KOPT-K1 (cell line): ENCODE data around the gene SNAPC4.

ENCODE experiments used
- H3K27ac ChIP-seq: fragments of 200-600 bp; sonication (generic); 2 replicates; pipeline ENCODE4 v1.5.1; 2016; ENCODE audit warnings: antibody characterized with exemption, mild to moderate bottlenecking, low read depth, low read length; ENCODE audit not compliant: poor library complexity, severe bottlenecking
- H3K36me3 ChIP-seq: fragments of 200-600 bp; sonication (generic); 2 replicates; pipeline ENCODE4 v1.5.1; 2017; ENCODE audit warnings: antibody characterized with exemption, mild to moderate bottlenecking, low read length, moderate library complexity; ENCODE audit not compliant: insufficient read depth
- H3K9me3 ChIP-seq: fragments of 200-600 bp; sonication (generic); 2 replicates; pipeline ENCODE4 v1.5.1; 2017; ENCODE audit warnings: antibody characterized with exemption, low read length, mild to moderate bottlenecking; ENCODE audit not compliant: insufficient read depth, poor library complexity, severe bottlenecking

SNAPC4 gene

DNA sequence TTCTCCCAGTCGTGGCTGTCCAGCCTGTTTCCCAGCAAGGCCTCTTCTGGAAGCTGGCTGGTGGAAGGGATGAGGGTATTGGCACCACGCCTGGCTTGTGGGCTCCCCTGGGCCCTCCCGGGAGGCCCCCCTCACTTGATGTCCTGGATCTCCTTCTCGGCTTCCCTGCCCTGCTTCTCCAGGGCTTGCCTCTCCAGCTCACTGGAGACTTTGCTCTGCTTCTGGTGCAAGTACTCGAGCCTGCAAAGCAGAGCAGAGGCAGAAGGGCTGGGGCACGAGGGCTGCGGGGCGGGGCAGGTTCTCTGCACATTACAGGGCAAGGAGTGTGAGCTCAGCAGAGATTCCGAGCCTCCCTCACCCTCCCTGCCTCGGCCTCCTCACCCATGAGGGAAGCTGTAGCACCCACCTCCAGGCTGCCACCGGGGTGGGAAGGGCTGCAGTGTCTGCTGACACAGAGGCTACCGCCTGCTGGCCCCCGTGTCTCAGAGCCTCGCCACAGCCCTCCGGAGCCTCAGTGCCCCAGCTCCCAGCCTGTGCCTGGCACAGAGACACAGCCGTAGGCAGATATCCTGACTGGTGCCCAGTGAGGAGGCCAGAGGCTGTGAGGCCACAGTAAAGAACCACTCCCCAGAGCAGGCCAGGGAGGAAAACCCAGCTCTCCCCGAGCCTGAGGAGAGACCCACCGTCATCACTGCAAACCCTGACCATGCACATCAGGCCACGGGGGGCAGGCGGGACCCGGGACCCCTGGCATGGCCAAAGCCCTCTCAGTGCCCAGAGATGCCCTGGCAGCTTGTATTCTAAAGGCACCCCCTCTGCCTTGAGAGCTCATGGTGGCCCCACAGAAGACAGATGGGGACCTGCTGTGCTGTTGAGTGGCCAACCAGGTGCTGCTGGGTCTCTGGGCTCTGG, 7.2 kb downstream of the SNAPC4 start:
- Histone ChIP-seq H3K9me3 (no peaks in the 10 kb centered on the region), H3K27ac (no peak overlapping the region), H3K36me3 (peaks cover 87% of the 10 kb centered on the region)

DNA sequence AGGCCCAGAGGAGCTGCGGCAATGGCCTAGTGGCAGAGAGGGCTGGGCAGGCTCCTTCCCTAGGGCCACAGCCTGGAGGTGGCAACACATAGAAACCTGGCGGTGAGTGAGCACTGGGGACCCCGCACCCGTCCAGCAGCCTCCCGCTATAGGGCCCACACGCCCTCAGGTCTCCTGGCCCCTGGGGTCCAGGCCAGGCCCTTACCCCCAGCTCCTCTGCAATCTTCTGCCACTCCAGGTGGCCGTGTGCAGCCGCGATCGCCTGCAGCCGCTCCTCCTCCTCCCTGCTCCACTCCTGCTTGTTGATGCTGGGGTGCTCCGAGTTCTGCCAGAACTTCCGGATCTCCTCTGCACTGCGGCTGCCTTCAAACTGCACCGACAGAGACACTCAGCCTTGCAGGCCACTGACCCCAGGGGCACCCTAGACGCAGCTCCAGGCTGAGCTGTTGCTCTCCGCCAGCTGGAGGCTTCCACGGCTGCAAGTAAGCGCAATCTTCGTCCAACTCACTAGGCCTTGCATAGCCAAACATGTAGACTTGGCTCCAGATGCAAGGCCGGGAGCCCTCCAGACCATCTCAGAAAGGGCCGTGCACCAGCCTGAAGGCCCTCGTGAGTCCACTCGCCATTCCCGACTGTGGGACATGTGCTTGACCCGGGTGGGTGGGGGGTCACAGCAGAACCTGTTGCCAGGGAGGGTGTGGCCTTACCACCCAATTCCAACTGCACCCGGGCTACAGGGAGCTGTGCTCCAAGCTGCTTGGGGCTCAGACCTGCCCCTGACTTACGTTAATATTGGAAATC, 8.0 kb downstream of the SNAPC4 start:
- no peaks in the 10 kb centered on the region for H3K9me3 ChIP-seq
- H3K27ac ChIP-seq, result no peak overlapping the region
- peaks cover 90% of the 10 kb centered on the region for H3K36me3 ChIP-seq

GRCh38 chr9:136389396-136389795, 10.6 kb downstream of the SNAPC4 start:
- Histone ChIP-seq H3K9me3 (no peaks in the 10 kb centered on the region), H3K36me3 (peaks cover 73% of the 10 kb centered on the region), H3K27ac (no peak overlapping the region)

- no peaks in the 10 kb centered on the region for H3K9me3 ChIP-seq
- H3K27ac ChIP-seq, result no peak overlapping the region
- H3K36me3 ChIP-seq, result peaks cover 73% of the 10 kb centered on the region
Measured at GRCh38 chr9:136387217-136387616, 12.8 kb downstream of the SNAPC4 start.

- no peak overlapping the region for H3K27ac ChIP-seq
Measured at GRCh38 chr9:136386018-136386417, 14.0 kb downstream of the SNAPC4 start.

GRCh38 chr9:136385015-136385414, 15.0 kb downstream of the SNAPC4 start:
- no peaks in the 10 kb centered on the region for H3K9me3 ChIP-seq
- peaks cover 76% of the 10 kb centered on the region for H3K36me3 ChIP-seq
- H3K27ac ChIP-seq, result no peak overlapping the region

More at GRCh38 chr9:136386018-136386417, 14.0 kb downstream of the SNAPC4 start:
- peaks cover 73% of the 10 kb centered on the region for H3K36me3 ChIP-seq
- H3K9me3 ChIP-seq, result no peaks in the 10 kb centered on the region

DNA sequence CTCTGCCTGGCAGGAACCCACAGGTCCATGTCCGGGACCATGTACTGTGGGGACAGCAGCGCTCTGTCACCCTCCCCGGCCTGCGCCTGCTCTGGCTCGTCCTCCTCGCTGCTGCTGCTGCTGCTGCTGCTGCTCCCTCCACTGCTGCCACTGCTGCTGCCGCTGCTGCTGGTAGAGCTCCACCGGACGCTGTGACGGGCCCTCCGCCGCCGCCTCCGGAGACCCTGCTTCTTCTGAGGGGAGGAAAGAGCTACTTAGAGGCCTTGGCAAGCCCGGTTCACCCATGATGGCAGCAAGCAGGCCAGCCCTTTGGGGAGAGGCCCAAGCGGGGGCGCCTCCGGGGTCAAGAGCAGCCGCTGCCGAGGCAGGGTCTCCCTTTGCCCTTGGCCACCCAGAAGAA, 16.5 kb downstream of the SNAPC4 start:
- H3K9me3 ChIP-seq, result no peaks in the 10 kb centered on the region
- peaks cover 74% of the 10 kb centered on the region for H3K36me3 ChIP-seq

GRCh38 chr9:136381966-136382513, 17.9 kb downstream of the SNAPC4 start:
- Histone ChIP-seq H3K9me3 (no peaks in the 10 kb centered on the region), H3K27ac (no peak overlapping the region), H3K36me3 (peaks cover 65% of the 10 kb centered on the region; the same call in 1 of the 2 replicates)

More for the DNA sequence above, 16.5 kb downstream of the SNAPC4 start:
- no peak overlapping the region for H3K27ac ChIP-seq

DNA sequence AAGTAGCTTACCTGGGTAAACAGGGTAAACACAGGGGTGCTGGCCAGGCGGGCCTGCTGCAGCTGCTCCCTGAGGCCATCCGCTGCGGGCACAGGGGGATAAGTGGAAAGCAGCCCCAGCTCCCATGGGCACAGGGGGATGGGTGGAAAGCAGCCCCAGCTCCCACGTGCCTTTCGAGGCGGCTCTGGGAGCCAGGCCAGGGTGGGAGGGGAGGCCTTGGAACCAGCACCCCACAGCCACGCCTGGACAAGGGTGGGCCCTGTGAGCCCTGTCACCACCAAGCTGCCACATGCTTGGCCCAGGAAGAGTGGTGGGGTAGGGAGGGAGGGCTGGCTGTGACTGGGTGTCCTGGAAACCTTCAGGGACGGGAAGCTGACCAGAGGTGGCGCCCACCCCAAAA, 18.7 kb downstream of the SNAPC4 start:
- Histone ChIP-seq H3K36me3 (peaks cover 61% of the 10 kb centered on the region; the same call in 1 of the 2 replicates), H3K27ac (no peak overlapping the region), H3K9me3 (no peaks in the 10 kb centered on the region)

- Histone ChIP-seq H3K36me3 (peaks cover 61% of the 10 kb centered on the region; the same call in 1 of the 2 replicates), H3K27ac (no peak overlapping the region), H3K9me3 (no peaks in the 10 kb centered on the region)
Measured at GRCh38 chr9:136380381-136380780, 19.6 kb downstream of the SNAPC4 start.

- Histone ChIP-seq H3K27ac (no peak overlapping the region), H3K36me3 (peaks cover 61% of the 10 kb centered on the region; the same call in 1 of the 2 replicates), H3K9me3 (no peaks in the 10 kb centered on the region)
Measured at GRCh38 chr9:136379891-136380290, 20.1 kb downstream of the SNAPC4 start.

DNA sequence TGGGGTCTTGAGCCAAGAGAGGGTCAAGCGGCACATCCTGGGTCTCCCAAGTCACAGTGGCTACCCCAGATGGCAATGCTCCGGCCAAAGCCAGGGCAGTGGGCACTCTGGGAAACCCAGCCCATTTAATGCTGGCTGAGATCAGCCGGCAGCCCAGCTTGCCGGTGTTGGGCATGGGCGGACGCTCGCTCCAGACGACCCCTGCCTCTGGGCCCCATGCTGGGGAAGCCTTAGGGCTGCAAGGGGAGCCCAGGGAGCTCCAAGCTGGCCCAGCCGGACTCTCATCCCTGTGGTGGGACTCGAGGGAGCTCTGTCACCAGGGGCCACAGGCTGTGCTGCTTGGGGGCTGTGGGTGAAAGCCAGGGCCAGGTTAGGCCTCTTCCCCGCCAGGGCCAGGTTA, 20.6 kb downstream of the SNAPC4 start:
- Histone ChIP-seq H3K27ac (no peak overlapping the region), H3K36me3 (peaks cover 57% of the 10 kb centered on the region; the same call in 1 of the 2 replicates), H3K9me3 (no peaks in the 10 kb centered on the region)

- H3K9me3 ChIP-seq, result no peaks in the 10 kb centered on the region
- peaks cover 52% of the 10 kb centered on the region; the same call in 1 of the 2 replicates for H3K36me3 ChIP-seq
- H3K27ac ChIP-seq, result no peak overlapping the region
Measured at GRCh38 chr9:136379003-136379287, 21.0 kb downstream of the SNAPC4 start.

- Histone ChIP-seq H3K9me3 (no peaks in the 10 kb centered on the region), H3K36me3 (peaks cover 47% of the 10 kb centered on the region; the same call in 1 of the 2 replicates), H3K27ac (no peak overlapping the region)
Measured at GRCh38 chr9:136378170-136379002, 21.6 kb downstream of the SNAPC4 start.
